ENCODE measurements around the gene EPHB1. TPM values are rescaled to one million over a fixed set of nuclear protein-coding genes. Genes with fewer than 3 reads are reported as not detected.

The EPHB1 gene
- total RNA-seq, 4 donors from 2014 or later: 0.16 to 1.5 (median 0.59) TPM

Small RNAs within 50 kb of the gene (small RNA-seq; reads per million reads assigned to genes)
- gene RNA5SP141 (0.49 reads per million), gene RNU6-1174P (not detected)

Other genes with a start within 250 kb of the EPHB1 start
- gene KY, start 144.2 kb upstream of the EPHB1 start, total RNA-seq: not detected

Data from subcutaneous adipose tissue (tissue), 4 donors.